ENCODE measurements around the gene RHBDD1.

- TF ChIP-seq CTCF (conservative IDR thresholded peaks at IDR 0.05; ENCODE audit: low read depth, low read length) = no peak
- no peak for TF ChIP-seq EZH2 (IDR thresholded peaks at IDR 0.05; ENCODE audit: borderline replicate concordance, low read depth, low read length, poor library complexity, severe bottlenecking)
Observed at GRCh38 chr2:226790431-226790830, 45.4 kb upstream of the RHBDD1 start.

All from A673 (cell line).